ENCODE data around the gene CALR.

CALR gene

DNA sequence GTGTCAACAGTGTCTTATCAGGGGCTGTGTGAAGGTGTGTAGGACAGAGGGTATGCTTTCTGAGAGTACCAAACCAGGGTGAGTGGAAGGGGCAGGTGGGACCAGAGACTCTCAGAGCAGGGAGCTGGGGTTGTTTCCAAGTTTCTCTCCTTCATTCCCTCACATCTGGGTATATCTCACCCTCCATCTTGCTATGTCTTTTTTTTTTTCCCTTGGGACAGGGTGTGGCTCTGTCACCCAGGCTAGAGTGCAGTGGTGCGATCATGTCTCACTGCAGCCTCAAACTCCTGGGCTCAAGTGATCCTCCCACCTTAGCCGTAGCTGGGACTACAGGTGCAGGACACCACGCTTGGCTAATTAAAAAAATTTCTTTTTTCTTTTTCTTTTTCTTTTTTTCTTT, 41.6 kb downstream of the CALR start:
- no peak for DNase-seq (ENCODE audit: low read depth in 2 of 2)

- no peak for DNase-seq (ENCODE audit: low read depth in 2 of 2)
These were observed 44.2 kb downstream of the CALR start for GRCh38 chr19:12982648-12983047.

GRCh38 chr19:12983091-12983490, 44.7 kb downstream of the CALR start:
- DNase-seq (ENCODE audit: low read depth in 2 of 2), result no peak

GRCh38 chr19:12983542-12984142, 45.2 kb downstream of the CALR start:
- peak; percentile 69 to 72 for DNase-seq (ENCODE audit: low read depth in 2 of 2)

GRCh38 chr19:12984143-12984627, 45.8 kb downstream of the CALR start:
- DNase-seq (ENCODE audit: low read depth in 2 of 2), result no peak

DNA sequence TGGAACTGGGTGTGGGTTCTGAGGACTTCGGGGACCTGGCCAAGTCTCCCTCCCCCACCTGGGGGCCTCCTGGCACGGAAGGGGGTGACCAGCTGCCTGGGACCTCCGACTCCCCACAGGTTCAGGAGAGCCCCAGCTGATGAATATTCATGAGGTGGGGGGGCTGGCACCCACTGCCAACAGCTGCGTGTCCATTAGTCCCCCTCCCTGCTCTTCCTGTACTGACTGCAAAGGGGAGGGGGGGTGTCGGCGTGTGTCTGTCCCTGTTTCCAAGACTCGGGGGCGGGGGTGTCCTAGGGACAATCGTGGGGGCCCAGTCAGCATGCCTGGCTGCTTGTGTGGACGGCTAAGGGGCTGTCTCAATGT, 46.3 kb downstream of the CALR start:
- DNase-seq (ENCODE audit: low read depth in 2 of 2), result no peak

GRCh38 chr19:12985049-12985776, 46.8 kb downstream of the CALR start:
- DNase-seq (ENCODE audit: low read depth in 2 of 2), result no peak

- no peak for DNase-seq (ENCODE audit: low read depth in 2 of 2)
These were observed 48.3 kb downstream of the CALR start for GRCh38 chr19:12986726-12987125.

GRCh38 chr19:12987190-12987589, 48.8 kb downstream of the CALR start:
- DNase-seq (ENCODE audit: low read depth in 2 of 2), result no peak

GRCh38 chr19:12987781-12988180, 49.4 kb downstream of the CALR start:
- no peak for DNase-seq (ENCODE audit: low read depth in 2 of 2)

DNA sequence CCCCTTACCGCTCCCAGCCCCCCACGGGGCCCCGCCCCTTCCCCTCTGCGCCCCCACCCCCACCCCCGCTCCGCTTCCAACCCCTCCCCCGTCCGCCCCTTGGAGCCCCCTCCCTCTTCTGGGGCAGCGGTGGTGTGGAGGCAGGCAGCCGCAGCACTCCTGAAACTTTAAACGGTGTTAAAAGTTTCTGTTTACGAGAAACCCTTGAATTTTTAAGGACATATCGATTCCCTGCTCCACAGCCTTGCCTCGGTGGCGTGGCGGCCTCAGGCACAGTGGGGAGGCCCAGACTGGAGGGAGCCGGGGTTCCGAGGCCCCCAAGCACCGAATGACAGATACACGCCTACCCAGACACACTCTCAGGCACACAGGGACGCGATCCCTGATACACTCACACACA, 52.0 kb downstream of the CALR start:
- no peak for DNase-seq (ENCODE audit: low read depth in 2 of 2)

GRCh38 chr19:12990853-12991252, 52.4 kb downstream of the CALR start:
- no peak for DNase-seq (ENCODE audit: low read depth in 2 of 2)

DNA sequence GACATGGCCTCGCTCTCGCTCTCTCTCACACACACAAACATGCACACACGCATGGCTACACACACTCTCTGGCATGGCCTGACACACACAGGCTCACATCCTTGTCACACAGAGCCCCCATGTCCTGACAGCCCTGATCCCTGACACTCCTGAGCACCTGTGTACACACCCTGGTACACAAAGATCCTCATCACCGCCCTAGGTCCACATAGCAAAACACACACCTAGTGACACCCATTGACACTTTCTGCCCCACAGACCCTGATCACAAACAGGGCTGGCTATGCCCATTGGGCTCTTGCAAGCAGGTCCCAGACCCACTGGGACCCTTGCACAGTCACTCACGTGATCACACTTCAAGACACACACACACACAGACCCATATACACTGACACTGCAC, 52.9 kb downstream of the CALR start:
- no peak for DNase-seq (ENCODE audit: low read depth in 2 of 2)

DNA sequence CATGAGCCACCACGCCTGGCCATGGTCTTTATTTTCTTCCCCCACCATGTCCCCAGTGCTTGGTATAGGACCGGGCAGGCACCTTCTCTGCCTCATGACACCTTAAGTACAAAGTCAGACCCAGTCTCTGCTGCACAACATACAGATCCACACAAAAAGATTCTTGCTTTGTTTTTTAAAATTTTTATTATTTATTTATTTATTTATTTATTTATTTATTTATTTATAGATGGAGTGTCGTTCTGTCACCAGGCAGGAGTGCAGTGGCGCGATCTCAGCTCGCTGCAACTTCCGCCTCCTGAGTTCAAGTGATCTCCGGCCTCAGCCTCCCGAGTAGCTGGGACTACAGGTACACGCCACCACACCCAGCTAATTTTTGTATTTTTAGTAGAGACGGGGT, 54.3 kb downstream of the CALR start:
- DNase-seq (ENCODE audit: low read depth in 2 of 2), result no peak

- DNase-seq (ENCODE audit: low read depth in 2 of 2), result no peak
These were observed 55.2 kb downstream of the CALR start for GRCh38 chr19:12993562-12993961.
